Activated naive CD4-positive, alpha-beta T cell treated with anti-CD3 and anti-CD28 coated beads, Interleukin-2, amount 50 U/mL, for 72 hours (primary cell): ENCODE measurements around the gene SIRT7. TPM values are rescaled to one million over a fixed set of nuclear protein-coding genes. Genes with fewer than 3 reads are reported as not detected.

Experiments used
- ATAC-seq, 2 donors: fragments of 150-1000 bp; cut with Tn5 transposase; 2 replicates each; pipeline ENCODE4 v1.10.0; 2021; ENCODE audit warnings: mild to moderate bottlenecking in 2 of 2, moderate library complexity in 2 of 2
- DNase-seq, 2 donors: peaks; one replicate each; pipeline ENCODE4 v3.0.0; 2021 to 2022; ENCODE audit warnings: low spot score in 2 of 2
- H3K27ac Mint-ChIP-seq, 2 donors: one replicate each; pipeline ENCODE4 v1.8.0; 2022; ENCODE audit warnings: mild to moderate bottlenecking in 2 of 2, mixed read lengths in 2 of 2
- H3K36me3 Mint-ChIP-seq, 2 donors: one replicate each; pipeline ENCODE4 v1.8.0; 2022; ENCODE audit warnings: mixed read lengths in 2 of 2
- H3K9me3 Mint-ChIP-seq, 2 donors: one replicate each; pipeline ENCODE4 v1.8.0; 2022; ENCODE audit warnings: mixed read lengths in 2 of 2
- total RNA-seq, 2 donors: library from RNA; stranded (reverse); gene quantifications; one replicate each; pipeline ENCODE4 v1.2.3, GENCODE V29; 2022

Gene SIRT7
- total RNA-seq, 2 donors from 2014 or later = 35.7 to 43.7 TPM

DNA sequence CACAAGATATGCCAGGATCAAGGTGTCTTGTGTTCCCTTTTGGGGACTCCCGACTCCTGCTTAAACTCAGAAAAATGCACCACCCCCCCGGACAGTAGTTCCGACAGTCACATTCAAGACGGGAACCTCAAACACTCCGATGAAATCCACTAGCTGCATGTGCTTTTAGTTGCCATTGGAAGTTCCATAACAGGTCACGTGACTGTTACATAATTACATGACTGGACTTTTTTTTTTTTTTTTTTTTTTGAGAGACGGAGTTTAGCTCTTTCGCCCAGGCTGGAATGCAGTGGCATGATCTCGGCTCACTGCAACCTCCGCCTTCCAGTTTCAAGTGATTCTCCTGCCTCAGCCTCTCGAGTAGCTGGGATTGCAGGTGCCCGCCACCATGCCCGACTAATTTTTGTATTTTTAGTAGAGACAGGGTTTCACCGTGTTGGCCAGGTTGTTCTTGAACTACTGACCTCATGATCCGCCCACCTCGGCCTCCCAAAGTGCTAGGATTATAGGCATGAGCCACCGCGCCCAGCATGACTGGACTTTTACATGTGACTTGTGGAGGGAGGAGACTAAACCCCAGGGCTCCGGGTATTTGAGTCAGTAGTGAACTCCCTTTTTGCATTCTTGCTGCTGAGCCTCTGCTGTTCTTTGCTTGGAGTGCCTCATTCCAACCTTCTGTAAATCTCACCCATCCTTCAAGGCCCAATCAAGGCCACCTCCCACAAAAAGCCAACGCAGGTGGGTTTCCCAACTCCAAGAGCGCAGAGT, 1.6 kb downstream of the SIRT7 start:
- ATAC-seq = no peak
- DNase-seq = no peak
- Mint-ChIP-seq H3K27ac (peak overlapping the region; percentile 22 to 88), H3K9me3 (no peaks in the 10 kb centered on the region), H3K36me3 (peaks cover 0 to 8% of the 10 kb centered on the region in 2 donors)

DNA sequence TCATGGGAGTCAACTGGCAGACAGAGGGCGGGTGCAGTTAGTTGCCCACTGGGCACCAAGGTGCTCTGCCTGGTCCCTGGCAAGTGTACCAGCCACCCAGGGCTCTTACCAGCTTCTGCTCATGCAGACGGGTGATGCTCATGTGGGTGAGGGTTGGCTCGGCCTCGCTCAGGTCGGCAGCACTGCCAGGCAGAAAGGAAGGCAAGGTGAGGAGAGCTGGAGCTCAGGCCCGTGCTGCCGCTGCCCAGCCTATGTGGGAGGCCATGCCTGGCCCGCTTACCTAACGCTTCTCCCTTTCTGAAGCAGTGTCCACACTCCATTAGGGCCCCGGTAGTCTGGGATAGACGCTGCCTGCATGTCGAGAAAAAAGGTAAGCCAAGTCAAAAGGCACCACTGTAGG, 2.6 kb downstream of the SIRT7 start:
- Mint-ChIP-seq H3K36me3 (peaks cover 0 to 8% of the 10 kb centered on the region in 2 donors), H3K9me3 (no peaks in the 10 kb centered on the region), H3K27ac (peak overlapping the region in 1 of 2 donors; percentile 39)
- ATAC-seq (no peak), DNase-seq (no peak)

DNA sequence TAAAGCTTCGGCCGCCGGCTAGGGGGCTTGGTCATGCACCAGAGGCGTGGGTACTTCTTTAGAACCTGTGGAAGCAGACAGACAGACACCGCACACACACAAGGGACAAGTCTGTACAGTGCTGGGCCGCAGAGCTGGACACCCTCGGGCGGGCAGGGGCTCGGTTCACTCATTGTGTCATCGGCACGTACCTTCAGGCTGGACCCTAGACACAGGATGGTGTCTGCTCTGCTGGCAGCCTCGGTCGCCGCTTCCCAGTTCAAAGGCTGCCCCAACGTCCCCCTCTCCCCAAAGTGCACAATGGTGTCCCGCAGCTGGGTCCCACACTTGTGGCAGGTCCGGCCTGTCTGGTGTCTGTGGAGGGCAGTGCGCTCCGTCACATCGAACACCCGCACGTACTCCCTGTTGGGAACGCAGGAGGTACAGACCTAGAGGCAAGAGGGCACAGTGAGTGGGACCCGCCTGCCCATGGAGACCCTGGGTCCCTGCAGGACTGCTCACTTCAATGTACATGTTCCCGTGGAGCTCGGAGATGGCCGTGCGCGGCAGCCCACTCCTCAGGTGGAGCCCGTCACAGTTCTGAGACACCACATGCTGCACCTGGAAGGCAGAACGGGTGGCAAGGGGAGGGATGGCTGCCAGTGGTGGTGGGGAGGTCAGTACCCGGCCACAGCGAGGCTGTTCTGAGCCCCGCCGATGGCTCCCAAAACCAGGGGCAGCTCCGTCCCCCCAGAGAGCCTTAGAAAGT, 3.7 kb downstream of the SIRT7 start:
- H3K36me3 Mint-ChIP-seq = peaks cover 0 to 8% of the 10 kb centered on the region in 2 donors

DNA sequence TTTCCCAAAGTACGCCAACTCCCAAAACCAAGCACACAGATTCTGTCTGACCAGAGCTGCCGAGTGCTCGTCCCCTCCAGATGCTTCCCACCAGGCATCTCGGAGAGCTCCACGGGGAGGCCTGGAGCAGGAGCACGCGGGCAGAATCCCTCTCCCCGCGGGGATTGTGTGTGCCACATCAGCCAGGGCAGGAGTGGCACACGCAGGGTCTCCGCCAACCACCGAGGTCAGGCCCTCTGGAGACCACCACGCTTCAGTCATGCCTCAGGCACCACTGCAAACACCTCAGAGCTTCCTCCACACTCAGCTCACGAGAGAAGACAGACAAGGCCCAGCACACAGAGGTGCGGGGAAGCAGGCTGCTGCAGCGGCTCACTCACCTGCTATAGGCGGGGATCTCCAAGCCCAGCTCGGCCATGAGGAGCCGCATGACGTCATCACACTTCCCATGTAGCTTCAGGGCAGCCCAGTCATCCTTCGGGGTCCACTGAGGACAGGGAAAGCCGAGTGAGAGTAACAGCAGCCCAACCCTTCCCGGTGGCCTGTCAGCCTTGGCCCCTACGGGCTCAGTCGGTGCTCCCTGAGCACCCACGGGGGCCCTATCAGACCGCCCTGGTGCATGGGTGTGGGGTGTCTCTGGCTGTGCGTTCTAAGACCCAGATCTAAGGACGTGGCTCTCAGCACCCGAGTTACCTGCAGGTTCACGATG, 4.4 kb downstream of the SIRT7 start:
- Mint-ChIP-seq H3K36me3 (peaks cover 0 to 8% of the 10 kb centered on the region in 2 donors), H3K27ac (no peak overlapping the region), H3K9me3 (no peaks in the 10 kb centered on the region)
- DNase-seq = no peak
- ATAC-seq = no peak

More for the DNA sequence above, 3.7 kb downstream of the SIRT7 start:
- DNase-seq = no peak
- no peak for ATAC-seq
- H3K27ac Mint-ChIP-seq = peak overlapping the region in 1 of 2 donors; percentile 39
- H3K9me3 Mint-ChIP-seq = no peaks in the 10 kb centered on the region

DNA sequence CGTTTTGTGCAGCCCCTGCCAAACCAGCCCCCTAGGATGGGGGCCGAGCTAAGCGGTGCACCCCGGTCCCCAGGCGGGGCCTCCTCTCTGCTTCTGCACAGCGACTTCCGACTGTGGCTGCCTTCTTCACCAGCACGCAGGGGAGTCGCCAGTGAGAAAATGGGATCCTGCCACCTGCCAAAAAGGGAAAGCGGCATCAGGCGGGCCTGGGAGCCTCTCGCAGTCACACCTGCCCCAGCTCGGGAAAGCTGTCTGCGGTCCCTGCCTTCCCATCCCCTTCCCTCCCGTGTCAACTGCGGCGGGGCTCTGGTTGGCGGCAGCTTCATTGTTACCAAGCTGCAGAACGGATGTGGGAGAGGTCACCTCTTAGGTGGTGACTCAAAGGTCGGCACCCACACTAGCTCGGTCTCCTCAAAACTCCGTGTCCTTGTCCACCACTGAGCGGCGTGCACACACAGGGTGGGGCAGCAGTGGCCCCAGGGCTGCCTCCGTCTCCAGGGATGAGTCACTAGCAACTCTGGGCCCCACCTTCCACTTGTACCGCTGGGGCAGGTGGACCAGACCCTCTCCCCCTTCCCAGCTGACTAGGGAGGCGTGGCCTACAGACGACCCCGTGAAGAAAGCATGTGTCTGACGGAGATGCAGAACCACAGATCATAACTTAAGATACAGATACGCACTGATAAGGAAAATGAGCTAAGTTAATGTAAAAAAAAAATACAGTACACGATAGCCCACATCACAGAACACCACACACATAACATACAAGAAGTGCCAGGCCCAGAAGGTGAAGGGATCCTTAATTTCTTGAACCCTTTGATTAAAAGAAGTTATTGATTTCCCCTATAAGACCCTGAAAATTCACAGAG, 5.3 kb downstream of the SIRT7 start:
- Mint-ChIP-seq H3K27ac (no peak overlapping the region), H3K36me3 (peaks cover 0 to 8% of the 10 kb centered on the region in 2 donors), H3K9me3 (no peaks in the 10 kb centered on the region)
- DNase-seq = no peak
- ATAC-seq = no peak

DNA sequence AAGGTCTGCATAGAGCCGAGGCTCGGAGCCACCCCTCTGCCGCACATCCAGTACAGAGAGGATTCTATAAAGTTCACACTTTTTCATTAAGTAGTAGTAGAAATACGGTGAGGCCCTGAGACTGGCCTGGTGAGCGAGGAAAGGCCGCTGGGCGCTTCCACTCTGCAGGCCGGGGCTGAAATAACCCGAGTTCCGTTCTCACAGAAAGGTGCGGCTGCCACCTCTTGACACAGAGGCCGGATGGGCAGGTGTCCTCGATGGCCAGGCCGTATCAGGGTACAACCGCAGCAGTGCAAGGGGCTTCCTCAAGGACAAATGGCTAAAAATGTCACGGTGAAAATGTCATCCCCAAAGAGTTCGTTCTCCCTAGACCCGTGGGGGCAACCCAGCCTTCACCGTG, 6.0 kb downstream of the SIRT7 start:
- no peak overlapping the region for H3K27ac Mint-ChIP-seq
- peaks cover 0 to 3% of the 10 kb centered on the region in 2 donors for H3K36me3 Mint-ChIP-seq
- H3K9me3 Mint-ChIP-seq = no peaks in the 10 kb centered on the region
- no peak for DNase-seq
- ATAC-seq = no peak

DNA sequence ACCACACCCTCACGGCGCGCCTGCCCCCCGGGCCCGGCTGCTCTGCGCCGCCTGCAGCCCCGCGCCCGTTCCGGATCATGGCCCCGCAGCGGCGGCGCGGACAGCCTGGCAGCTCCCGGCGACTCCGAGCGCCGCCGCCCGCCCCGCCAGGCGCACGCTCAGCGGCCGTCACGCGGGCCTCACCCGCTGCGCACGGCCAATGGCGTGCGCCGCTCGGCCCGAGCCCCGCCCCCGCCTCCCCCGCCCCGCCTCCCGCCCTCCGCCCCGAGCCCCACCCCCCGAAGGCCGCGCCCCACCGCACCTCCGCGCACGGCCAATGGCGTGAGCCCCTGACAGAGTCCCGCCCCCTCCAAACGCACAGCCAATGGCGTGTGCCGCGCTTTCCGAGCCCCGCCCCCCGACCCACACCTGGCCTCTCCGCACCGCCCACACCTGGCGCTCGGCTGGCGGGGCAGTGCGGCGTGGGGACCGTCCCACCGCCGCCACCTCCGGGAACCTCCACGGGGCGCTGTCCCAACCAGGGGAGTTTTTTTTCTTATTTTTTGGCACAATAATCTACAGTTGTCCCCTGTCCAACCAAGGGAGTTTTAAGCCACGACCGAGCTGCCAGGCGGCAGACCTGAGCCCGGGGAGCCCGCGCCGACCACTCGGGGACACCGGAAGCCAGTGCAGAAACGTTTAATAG, 6.6 kb downstream of the SIRT7 start, which contains the start of gene PCYT2:
TSS of gene PCYT2 (minus strand) at position 123 of the 685 bp plus-strand sequence. CDS start at position 79, 44 bp downstream.
- H3K9me3 Mint-ChIP-seq = no peaks in the 10 kb centered on the region
- H3K36me3 Mint-ChIP-seq = no peaks in the 10 kb centered on the region
- peak; percentile 93 for DNase-seq
- ATAC-seq = peak; percentile 93 to 94
- no peak within 1 kb of the TSS for H3K27ac Mint-ChIP-seq

DNA sequence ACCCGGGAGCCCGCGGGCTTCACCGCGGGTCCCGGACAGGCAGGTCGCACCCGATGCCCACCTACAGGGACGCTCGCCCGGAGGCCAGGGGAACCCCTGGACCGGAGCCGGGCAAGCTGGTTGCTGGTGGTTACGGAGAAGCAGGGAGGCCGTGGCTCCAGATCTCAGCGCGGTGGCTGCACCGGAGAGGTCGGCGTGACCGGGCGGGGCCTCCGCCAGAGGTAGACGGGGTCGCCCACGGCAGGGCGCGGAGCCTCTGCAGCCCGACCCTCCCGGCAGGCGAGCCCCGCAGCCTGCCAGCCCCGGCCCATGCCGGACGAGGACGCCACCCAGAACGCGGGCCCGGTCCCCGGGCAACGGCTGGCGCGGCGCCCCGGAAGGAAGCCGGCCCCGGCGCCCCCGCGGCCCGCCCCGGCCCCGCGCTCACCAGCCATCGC, 7.1 kb downstream of the SIRT7 start:
- peak in 1 of 2 donors; percentile 28 for ATAC-seq
- H3K36me3 Mint-ChIP-seq = no peaks in the 10 kb centered on the region
- no peak overlapping the region for H3K27ac Mint-ChIP-seq
- DNase-seq = no peak
- H3K9me3 Mint-ChIP-seq = no peaks in the 10 kb centered on the region

DNA sequence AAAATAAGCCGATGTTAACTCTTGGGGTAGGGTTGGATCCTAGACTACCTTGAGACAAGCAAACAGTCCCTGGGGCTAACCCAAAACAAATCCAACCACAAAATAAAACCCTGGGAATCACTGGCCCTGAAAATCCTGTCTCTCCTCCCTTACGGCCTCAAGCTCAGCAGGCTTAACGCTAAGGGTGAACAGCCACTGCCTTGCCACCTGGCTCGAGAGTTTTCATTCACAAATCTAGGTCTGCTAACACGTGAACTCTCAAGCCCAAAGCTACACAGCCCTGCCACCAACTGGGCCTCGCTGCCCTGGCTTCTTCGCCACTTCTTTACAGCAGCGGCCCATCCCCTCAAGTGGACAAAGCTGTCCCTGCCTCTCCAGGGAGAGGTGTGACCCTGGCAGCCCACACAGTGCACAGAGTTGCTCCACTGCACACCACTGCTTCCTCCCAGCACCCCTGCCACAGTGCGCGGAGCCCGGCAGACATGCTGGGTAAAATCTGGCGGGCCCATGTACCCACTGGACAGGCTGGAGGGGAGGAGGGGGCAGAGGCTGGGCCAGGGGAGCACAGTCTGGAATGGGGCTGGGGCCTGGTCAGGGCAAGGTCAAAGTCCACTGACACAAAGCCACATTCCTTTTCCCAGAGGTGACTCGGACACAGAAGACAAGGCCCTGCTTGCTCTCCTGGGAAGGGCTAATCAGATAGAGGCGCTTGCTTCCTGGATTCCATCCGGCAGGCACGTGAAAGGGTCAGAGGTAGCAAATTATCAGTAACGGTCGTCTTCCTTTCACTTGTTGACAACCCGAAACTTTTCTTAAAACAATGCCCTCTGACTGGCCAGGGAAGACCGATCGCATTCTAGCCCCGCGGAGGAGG, 7.8 kb downstream of the SIRT7 start:
- H3K36me3 Mint-ChIP-seq = no peaks in the 10 kb centered on the region

DNA sequence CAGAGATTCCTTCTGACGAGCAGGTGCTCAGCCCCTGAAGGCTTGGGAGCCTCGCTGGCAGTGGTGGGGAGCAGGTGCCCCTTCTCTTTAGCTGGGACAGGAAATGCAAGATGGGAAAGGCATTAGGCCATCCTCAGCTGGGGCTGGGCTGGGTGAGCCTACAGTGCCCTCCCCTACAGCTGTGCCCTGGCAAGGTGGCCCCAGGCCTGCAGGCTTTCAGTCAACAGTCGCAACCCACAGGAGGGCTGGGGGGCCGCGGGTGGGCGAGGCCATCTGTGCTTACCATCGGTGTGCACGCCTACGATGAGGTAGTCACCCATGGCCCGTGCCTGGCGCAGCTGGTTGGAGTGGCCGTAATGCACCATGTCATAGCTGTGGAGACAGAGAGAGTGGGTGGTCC, 8.7 kb downstream of the SIRT7 start:
- Mint-ChIP-seq H3K27ac (no peak overlapping the region), H3K36me3 (no peaks in the 10 kb centered on the region), H3K9me3 (no peaks in the 10 kb centered on the region)
- DNase-seq (no peak), ATAC-seq (no peak)

More for the DNA sequence above, 7.8 kb downstream of the SIRT7 start:
- DNase-seq = no peak
- H3K9me3 Mint-ChIP-seq = no peaks in the 10 kb centered on the region
- ATAC-seq = no peak
- H3K27ac Mint-ChIP-seq = peak overlapping the region in 1 of 2 donors; percentile 50

DNA sequence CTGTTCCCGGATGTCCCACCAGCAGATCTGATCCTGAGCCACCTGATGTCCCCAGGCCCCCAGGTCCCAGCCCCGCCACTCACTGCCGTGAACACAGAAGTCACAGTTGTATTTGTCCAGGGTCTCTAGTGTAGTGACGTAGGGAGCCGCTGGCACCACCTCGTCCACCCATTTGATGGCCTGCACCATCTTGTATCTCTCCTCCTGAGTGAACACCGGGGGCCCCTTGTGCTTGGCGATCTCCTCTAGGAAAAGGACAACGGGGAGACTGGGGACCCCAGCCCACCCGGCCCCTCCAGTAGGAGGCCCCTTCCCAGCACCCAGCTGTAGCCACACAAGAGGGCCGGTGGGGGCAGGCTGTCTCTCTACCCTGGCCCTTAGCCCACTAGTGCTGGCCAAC, 9.2 kb downstream of the SIRT7 start:
- ATAC-seq = no peak
- DNase-seq = no peak
- Mint-ChIP-seq H3K27ac (no peak overlapping the region), H3K9me3 (no peaks in the 10 kb centered on the region), H3K36me3 (no peaks in the 10 kb centered on the region)

DNA sequence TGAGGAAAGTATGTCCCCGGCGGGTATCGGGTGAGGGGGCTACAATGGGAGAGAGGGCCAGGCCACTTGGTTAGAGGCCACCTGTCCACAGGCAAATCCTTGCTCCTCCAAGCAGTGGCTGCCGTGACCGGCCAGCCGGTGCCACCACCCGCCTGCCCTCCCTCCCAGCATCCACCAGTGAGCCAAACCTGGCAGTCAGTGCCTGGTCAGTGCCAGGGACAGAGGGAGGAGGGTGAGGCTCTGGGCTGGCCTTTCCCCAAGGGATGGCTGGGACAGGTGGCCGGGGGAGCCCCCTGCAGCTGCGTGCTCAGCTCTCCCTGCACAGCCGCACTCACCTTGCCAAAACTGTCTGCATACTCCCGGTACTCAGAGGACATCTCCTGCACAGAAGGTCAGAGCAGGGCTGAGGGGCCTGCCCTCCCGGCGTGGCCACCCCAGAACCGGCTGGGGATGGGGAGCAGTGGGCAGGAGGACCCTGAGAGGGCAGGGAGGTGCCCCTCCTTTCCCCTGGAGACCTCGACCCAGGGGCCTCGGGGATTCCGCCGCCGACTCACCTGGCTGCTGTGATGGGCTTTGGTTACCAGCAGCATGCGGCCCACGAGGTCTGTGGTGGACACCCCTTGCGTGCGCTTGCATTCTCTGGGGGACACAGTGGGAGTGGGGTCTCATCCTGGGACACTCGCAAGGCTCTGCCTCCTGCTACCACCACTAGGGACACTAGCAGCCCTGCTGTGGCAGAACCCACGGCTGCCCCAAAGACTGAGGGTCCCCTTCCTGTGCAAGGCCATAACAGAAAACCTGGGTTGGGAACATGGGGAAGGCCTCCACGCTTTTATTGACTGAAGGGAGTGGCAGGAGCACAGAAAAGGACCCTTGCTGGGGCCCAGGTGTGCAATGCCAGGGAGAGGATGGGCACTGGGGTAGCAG, 10.5 kb downstream of the SIRT7 start:
- Mint-ChIP-seq H3K36me3 (no peaks in the 10 kb centered on the region), H3K9me3 (no peaks in the 10 kb centered on the region)
- ATAC-seq = no peak

DNA sequence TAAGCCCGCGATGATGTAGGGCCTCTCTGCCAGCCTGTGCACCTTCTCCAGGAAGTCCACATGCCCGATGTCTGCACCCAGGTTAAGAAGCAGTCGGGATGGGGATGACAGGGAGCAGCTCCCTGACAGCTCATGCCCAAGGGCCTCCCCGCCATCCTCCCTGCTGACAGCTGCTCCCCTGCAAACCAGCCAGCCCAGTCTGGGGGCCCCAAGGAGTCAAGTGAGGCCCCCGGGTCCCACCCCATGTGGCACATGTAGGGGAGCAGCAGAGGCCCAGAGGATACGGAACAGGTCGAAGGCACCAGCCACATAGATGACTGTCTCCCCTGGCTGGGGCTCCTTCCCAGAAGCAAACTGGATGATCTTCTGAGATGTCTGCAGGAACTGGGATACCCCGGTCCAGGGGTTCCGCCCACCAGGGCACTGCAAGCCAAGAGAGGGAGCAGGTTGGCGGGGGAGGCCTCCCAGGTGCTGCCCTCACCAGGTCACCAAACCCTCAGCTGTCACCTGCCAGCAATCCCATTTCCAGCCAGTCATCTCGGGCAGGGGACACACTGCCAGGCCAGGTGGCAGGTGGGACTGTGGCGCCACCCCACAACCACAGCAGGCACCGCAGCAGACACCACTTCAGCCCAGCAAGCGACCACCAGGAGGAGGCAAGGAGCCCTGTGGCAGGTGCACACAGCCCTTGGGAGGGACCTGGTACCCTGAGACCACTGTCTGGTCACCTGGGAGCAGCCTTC, 11.3 kb downstream of the SIRT7 start:
- no peak overlapping the region for H3K27ac Mint-ChIP-seq
- H3K9me3 Mint-ChIP-seq = no peaks in the 10 kb centered on the region

More for the DNA sequence above, 10.5 kb downstream of the SIRT7 start:
- no peak for DNase-seq
- H3K27ac Mint-ChIP-seq = no peak overlapping the region

More for the DNA sequence above, 11.3 kb downstream of the SIRT7 start:
- DNase-seq (no peak), ATAC-seq (no peak)
- no peaks in the 10 kb centered on the region for H3K36me3 Mint-ChIP-seq
